HG03064 (cell line): ENCODE data around the gene PDLIM5.

Experiments
- ATAC-seq: cut with Tn5 transposase; IDR thresholded peaks from one replicate; pipeline ENCODE4 v1.9.1; 2021; ENCODE audit warnings: low read depth; ENCODE audit not compliant: unreplicated experiment

The PDLIM5 gene

GRCh38 chr4:94420356-94420755, 31.4 kb upstream of the PDLIM5 start:
- ATAC-seq, result no peak

DNA sequence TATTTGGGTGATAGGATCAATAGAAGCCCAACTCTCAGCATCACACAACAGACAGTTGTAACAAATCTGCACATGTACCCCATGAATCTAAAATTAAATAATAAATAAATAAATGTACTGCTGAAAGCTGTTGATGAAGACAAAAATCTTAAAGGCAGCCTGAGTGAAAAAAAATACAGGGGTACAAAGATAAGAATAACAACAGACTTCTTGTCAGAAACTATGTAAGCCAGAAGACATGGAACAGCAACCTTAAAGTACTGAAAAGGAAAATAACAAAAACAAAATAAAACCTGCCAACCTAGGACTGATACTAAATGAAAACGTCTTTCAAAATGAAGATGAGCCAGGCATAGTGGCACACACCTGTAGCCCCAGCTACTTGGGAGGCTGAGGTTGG, 25.0 kb upstream of the PDLIM5 start:
- ATAC-seq, result no peak

DNA sequence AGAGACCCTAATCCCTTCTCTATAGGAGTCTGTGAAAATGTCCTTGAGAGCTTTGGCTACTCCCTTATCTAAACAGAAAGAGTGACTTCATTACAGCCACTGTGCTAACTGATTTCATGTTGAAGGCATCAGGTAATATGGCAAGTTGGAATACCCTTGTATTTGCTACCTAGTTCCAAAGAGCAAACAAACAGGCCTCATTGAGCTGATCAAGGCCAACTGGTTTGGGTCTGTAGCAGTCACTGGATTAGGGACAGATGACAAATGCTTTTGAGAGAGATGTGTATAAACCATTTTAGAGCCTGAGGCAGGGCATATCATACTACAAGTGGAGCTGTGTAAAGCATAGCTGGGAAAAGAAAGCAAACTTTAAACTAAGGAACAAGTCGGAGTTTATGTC, 22.9 kb upstream of the PDLIM5 start:
- ATAC-seq, result no peak

DNA sequence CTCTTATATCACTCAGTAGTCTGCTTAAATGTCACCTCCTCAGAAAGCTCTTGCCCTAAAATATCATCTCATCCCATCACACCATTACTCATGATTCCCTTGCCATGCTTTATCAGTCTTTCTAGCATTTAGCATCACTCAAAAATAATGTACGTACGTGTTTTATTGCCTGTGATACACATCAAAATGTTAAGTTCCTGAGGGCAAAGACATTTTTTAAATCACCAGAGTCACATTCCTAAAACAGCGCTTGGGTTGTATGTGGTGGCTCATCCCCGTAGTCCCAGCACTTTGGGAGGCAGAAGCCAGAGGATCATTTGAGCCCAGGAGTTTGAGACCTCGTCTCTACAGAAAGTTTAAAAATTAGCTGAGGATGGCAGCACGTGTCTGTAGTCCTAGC, 21.3 kb upstream of the PDLIM5 start:
- no peak for ATAC-seq

DNA sequence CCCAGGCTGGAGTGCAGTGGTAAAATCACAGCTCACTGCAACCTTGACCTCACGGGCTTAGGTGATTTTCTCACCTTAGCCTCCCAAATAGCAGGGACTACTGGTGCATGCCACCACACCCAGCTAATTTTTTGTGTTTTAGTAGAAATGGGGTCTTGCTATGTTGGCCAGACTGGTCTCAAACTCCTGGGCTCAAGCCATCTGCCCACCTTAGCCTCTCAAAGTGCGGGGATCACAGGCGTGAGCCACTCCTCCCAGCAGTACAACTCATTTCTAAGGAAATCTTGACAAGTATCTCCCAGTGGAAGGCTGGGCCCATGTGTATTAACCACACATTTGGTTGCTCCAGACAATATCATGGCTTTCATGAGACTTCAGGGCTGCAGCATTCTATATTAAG, 20.4 kb upstream of the PDLIM5 start:
- no peak for ATAC-seq

- no peak for ATAC-seq
These were observed 17.2 kb upstream of the PDLIM5 start for GRCh38 chr4:94434505-94434904.

- ATAC-seq, result no peak
These were observed 15.9 kb upstream of the PDLIM5 start for GRCh38 chr4:94435874-94436273.

DNA sequence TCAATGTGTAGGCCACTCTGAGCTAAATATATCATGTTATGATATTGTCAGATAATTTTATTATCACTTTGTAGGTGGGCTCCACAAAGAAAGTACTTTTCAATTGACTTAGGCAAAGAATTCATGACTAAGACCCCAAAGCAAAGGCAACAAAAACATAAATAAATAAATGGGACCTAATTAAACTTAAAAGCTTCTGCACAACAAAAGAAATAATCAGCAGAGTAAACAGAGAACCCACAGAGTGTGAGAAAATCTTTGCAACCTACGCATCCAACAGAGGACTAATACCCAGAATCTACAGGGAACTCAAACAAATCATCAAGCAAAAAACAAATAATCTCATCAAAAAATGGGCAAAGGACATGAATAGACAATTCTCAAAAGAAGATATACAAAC, 15.2 kb upstream of the PDLIM5 start:
- ATAC-seq, result no peak

DNA sequence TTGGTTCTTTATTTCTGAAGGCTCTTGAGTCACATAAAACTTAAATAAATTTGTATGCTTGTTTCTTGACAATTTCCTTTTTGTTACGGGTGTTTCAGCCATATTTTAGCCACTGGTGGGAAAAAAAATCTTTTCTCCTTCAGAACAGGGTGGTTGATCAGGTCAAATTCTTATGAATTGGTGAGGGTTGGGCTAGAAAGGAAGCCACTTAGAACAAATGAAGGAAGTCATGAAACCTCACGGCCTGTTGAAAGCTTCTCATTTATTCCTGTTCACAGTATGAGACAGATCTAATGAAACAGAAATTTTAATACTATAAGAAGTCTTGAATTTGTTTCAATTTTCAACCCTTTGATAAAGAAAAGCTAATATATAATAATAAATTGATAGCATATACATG, 12.1 kb upstream of the PDLIM5 start:
- no peak for ATAC-seq

DNA sequence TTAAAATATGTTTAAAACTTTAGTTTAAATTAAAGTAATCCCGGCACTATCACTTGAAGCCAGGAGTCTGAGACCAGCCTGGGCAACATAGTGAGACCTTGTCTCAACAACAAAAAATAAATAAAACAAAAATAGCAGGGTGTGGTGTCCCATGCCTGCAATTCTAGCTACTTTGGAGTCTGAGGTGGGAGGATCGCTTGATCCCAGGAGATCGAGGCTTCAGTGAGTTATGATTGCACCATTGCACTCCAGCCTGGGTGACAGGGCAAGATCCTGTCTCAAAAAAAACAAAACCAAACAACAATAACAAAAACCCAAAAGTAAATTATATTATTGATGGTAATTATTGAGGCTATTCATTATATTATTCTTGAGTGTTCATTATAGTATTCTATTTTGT, 9.9 kb upstream of the PDLIM5 start:
- no peak for ATAC-seq

GRCh38 chr4:94442251-94442650, 9.5 kb upstream of the PDLIM5 start:
- ATAC-seq, result no peak

DNA sequence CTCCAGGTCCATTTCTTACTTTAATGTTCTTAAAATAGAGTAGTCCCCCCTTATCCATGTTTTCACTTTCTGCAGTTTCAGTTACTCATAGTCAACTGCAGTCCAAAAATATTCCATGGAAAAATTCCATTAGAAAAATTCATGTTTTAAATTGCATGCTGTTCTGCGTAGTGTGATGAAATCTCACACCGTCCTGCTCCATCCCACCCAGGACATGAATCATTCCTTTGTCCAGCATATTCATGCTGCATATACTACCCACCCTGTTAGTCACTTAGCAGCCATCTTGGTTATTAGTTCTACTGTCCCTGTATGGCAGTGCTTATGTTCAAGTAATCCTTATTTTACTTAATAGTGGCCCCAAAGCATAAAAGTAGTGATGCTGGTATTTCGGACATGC, 5.4 kb upstream of the PDLIM5 start:
- ATAC-seq, result no peak

- ATAC-seq, result no peak
These were observed 3.9 kb upstream of the PDLIM5 start for GRCh38 chr4:94447754-94448411.

GRCh38 chr4:94448815-94449375, 2.8 kb upstream of the PDLIM5 start:
- ATAC-seq, result no peak

DNA sequence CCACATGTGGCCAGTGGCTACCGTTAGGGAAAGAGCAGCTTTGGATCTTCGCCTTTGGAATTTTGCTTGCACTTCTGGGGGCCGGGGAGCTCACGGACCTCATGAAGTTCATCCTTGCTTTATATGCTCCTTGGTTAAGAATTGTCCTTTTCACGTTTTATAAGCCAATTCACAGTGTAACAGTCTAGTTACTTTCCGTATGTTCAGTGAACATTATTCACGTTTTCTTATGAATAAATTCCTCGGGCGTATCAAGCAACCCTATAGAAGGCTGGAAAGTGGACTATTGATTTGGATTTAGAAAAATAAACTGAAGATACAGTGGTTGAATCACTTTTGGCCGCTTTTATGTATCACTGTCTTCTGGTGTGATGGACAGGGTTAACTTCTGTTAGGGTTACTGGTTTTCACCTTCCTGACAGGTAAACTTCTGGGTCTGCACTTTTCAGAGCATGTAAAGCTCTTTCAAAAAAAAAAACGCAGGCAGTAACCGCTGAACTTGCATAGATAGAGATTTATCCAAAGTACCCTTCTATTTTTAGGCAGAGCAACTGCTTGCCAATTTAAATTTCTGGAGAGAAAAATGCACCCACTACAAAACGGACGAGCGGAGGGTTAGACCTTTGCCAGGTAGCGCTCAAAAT, 569 bp upstream of the PDLIM5 start:
- ATAC-seq, result no peak

GRCh38 chr4:94452476-94453371, 982 bp downstream of the PDLIM5 start:
- ATAC-seq, result no peak

GRCh38 chr4:94453391-94453963, 1.7 kb downstream of the PDLIM5 start:
- ATAC-seq, result no peak

DNA sequence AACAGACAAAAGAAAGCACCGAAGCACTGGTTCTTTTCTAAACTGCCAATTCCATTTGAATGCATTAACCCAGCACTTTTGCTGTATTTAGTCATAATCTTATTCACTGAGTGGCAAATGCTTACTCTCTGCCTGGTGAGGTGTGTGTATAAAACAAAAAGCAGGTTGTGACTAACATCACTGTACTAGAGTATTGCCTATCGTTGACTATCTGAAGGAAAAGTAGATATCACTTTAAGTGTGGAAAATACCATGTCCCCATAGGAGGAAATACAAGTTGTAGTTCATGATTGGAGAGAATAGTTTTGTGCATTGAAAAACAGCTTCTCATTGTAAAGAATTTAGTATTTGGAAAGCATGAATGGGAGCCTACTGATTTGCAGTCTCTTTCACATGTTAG, 2.7 kb downstream of the PDLIM5 start:
- no peak for ATAC-seq

DNA sequence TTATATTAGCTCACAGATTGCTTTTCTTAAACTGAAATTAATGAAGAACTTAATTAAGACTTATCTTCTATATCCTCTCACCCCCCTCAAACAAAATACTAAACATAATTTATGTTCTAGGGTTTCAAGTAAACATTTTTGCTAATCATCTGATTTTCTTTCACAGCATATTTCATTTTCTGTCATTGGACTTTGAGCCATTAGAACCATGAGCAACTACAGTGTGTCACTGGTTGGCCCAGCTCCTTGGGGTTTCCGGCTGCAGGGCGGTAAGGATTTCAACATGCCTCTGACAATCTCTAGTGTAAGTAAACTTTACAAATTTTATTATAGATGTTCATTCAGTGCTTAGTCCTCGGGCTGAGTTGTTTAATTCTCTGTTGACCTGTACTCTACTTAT, 3.3 kb downstream of the PDLIM5 start:
- no peak for ATAC-seq

GRCh38 chr4:94457692-94458106, 6.0 kb downstream of the PDLIM5 start:
- ATAC-seq, result no peak

- no peak for ATAC-seq
These were observed 6.9 kb downstream of the PDLIM5 start for GRCh38 chr4:94458682-94459081.
